ENCODE data around the gene NPTXR.

NPTXR gene

GRCh38 chr22:38850941-38851849 is 7.4 kb upstream of the NPTXR start:
- no peak for DNase-seq

DNA sequence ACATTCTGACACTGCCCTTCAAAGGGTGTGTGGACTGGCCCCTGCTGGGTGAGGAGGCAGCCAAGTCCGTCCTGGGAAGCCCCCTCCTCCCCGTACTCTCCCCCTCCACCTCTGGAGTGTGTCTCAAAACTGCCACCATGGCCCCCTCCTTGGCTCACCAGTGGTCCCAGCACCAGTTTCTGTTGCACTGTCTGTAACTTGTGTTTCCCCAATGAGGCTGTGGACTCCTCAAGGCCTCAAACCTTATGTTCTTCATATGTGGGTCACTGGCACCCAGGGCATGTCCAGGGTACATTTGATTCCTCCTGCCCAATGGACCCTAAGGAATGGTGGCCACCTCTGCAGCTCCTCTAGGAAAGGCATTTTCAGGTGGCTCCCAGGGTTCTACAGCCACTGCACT is 6.6 kb upstream of the NPTXR start:
- DNase-seq = no peak

DNA sequence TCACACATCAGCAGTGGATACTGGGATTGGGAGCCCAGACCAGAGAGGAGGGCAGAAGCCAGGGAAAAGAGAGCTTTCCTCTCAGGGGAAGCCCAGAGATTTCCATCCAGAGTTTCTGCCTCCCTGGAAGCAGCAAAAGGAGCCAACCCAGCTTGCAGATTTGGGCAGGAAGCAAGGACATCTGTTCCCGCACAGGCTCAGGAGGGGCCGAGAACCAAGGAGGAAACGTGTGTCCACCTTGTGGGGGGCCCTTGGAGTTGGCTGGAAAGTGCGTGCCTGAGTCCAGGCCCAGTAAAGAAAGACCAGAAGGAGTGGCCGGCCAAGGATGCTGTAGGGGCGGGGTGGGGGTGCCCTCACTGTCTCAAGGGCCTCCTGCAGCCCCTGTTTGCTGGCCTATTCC is 6.0 kb upstream of the NPTXR start:
- DNase-seq = no peak

GRCh38 chr22:38846412-38846811 is 2.6 kb upstream of the NPTXR start:
- DNase-seq = no peak

DNA sequence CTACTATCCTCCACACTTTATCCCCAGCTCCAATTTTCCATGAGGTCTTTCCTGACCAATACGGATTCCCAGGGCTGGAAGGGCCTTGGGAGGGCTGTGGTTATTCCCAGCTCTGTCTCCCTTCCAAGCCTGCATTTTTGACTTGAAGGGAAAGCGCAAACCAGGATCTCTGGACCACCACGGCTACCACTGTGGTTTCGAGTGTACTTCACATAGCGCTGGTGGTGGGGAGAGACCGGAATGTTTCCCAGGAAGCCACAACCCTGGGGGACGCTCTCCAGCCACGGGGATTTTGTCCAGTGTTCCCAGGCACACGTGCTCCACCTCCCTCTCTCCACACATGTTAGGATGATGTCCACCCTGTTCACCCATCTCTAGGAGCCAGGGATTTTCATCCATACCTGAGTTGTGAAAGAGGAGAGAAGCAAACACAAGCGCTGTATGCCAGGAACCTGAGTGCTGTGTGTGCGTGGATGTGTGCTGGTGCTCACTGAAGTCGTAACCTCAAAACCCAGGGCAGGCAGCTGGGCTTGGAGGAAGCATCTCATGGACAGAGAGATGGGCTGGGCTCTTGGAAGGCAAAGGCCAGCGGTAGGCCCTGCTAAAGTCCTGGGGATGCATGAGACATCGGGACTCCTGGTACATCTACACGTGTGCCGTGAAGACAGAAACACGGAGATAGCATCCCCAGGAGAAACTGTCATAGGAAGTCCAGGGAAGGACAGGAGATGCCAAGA is 1.3 kb upstream of the NPTXR start:
- no peak for DNase-seq

DNA sequence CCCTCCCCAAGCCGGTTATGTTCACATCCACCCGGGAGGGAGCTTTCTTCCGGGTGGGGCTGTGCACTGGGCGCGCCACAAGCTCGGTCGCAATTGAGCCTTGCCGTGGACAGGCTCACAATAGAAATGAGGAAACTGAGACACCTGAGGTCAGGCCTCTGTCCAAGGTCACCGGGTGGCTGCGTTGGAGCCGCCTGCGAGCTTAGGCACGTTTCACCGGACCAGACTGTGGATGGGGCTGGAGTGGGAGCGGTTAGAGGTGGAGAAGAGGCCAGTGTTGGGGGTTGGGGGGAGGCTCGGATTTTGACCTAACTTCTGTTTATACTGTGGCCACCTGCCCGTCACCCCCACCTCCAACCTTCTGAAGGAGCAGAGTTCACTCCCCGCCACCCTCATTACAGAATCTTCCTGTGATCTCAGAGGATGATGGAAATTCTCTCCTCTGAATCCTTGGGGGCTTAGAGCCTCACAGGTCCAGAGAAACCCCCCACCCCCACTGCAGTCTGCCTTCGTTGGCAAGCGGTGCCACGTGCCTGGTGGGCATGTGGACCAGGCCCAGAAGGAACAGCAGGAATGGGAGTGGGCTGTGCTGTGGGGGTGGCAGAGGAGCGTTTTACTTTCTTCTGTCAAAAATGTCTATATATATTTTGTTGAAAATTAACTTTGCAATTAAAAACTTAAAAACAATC is 631 bp upstream of the NPTXR start:
- no peak for DNase-seq

DNA sequence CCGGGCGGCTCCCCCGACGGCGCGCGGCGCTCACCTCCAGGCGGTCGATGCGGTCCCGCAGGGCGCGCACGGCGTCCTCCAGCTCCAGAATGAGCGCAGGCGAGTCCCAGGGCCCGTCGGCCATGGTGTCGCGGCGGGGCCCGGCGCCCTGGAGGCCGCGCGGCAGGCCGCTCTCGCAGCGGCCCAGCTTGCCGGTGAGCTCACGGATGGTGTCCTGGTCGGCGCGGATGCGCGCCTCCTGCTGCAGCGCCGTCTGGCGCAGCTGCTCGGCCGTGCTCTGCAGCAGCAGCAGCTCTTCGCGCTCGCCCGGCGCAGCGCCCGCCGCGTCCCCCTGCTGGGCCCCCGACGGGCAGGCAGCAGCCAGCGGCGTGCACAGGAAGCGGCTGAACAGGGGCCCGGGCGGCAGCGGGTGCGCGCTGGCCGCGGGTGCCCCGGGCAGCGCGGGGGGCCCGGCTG is 599 bp downstream of the NPTXR start:
- peak; percentile 43 for DNase-seq

- DNase-seq = no peak
Observed at GRCh38 chr22:38842512-38843200, 1.2 kb downstream of the NPTXR start.

DNA sequence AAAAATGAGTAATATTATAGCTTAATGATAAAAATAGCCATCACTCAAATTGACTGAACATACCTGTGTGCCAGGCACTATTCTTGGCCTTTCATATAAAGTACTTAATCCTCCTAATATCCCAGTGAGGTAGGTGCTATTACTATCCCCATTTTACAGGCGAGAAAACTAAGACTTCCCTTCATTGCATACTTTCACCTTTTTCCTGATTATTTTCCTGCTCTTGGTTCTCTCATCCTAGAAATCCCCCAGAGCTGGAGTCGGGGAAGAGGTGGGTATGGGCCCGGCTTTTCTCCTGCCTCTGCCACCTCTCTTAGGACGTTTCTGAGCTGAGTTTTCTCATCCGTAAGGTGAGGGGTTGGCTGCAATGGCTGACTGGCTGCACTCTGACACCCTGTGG is 2.2 kb downstream of the NPTXR start:
- DNase-seq = no peak

DNA sequence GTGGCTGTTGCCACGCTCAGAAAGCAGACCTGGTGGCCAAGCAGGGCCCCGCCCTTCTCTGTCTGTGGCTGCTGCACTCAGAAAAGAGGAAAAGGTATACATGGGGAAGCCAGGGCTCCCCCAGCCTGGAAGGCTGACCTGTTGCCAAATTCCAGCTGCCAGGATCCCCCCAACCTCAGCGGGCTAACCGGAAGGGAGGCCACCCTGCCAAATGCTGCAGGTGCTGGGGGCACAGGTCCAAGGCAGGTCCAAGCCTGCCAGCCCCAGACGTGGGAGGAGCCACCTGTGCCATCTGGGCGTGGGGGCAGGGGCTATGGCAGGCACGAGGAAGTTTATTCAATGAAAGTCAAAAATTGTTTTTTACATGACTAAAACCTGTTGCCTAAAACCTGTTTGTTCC is 2.6 kb downstream of the NPTXR start:
- no peak for DNase-seq

- no peak for DNase-seq
Observed at GRCh38 chr22:38840129-38840528, 3.7 kb downstream of the NPTXR start.

DNA sequence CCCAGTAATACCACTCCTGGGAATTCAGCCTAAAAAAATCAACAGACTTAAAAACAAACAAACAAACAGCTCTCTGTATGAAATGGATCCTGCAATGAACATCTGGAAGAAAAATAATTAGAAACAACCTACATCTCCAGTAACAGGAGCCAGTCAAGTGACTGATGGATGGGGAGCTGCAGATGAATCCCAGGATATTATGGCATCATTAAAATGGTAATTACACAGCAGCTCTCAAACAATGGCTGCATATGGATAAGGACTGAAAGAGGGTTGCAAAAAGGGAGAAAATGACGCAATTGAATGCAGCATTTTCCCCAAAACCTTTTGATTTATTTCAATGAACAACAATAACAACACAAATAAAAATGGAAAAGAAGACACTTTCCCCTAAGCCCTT is 4.1 kb downstream of the NPTXR start:
- no peak for DNase-seq

DNA sequence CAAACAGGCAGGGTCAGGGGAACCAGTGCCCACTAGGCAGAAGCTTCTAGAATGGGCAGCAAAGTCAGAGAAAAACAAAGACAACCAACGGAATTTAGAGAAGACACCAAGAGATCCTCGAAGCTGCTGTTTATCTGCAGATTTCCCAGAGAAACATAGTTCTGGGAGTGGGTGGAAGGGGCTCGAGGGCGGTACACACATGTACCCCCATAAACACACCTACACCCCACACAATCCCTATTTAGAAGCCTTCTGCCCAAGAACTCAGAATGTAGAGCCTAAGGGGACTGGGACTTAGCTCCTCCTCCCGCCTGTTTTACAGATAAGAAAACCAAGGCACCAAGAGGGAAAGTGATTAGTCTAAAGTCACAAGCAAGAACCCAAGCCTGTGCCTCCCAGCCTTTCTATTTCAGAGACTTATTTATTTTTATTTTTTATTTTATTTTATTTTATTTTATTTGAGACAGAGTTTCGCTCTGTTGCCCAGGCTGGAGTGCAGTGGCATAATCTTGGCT is 6.4 kb downstream of the NPTXR start:
- DNase-seq = no peak

DNA sequence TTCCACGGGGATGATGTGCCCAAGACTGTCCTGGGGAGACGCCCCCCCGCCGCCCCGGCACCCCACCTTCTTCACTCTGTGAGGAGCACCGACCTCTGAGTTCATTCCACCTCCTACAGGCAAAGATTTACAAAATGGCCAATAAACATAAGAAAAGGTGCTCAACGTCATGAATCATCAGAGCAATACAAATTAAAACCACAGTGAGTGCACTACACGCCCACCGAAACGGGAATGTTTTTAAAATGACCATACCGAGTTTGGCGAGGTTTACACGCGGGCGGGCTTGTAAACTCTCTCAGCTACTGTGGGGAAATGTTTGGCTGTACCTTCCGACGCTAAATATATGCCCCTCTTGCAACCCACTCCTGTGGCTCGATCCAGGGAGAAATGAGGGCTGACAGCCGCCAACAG is 7.9 kb downstream of the NPTXR start:
- no peak for DNase-seq

DNA sequence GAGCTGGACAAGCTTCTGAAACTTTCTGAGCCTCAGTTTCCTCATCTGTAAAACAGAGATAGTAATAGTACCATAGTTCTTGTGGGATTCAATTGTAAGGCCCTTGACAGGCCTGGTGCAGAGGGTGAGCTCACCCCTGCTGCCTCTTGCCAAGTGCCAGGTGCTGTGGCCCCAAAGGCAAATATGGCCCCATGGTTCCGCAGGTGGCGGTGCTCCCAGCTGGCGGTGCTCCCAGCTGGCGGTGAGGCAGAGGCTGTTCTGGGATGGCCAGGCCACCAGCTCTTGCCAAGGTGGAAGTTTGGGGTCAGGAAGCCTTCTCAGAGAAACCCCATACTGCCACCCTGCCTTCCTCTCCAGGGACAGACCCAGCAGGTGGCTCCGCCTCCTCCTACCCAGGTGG is 8.8 kb downstream of the NPTXR start:
- no peak for DNase-seq

- no peak for DNase-seq
Observed at GRCh38 chr22:38834215-38834953, 9.4 kb downstream of the NPTXR start.

DNA sequence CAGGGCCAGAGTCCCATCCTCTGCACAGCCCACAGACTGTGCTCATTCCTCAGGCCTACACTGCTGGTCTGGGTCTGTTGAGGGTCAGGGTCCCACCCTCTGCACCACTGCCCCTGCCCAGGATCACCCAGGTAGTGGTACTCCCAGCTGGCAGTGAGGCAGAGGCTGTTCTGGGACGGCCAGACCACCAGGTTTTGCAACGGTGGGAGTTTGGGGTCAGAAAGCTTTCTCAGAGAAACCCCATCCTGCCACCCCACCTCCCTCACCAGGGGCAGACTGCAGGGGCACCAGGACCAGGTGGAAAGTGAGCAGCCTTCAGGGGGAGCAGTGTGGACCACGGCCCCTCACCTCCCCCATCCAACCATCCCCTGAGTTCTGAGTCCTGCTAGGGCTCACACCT is 10.8 kb downstream of the NPTXR start:
- no peak for DNase-seq

DNA sequence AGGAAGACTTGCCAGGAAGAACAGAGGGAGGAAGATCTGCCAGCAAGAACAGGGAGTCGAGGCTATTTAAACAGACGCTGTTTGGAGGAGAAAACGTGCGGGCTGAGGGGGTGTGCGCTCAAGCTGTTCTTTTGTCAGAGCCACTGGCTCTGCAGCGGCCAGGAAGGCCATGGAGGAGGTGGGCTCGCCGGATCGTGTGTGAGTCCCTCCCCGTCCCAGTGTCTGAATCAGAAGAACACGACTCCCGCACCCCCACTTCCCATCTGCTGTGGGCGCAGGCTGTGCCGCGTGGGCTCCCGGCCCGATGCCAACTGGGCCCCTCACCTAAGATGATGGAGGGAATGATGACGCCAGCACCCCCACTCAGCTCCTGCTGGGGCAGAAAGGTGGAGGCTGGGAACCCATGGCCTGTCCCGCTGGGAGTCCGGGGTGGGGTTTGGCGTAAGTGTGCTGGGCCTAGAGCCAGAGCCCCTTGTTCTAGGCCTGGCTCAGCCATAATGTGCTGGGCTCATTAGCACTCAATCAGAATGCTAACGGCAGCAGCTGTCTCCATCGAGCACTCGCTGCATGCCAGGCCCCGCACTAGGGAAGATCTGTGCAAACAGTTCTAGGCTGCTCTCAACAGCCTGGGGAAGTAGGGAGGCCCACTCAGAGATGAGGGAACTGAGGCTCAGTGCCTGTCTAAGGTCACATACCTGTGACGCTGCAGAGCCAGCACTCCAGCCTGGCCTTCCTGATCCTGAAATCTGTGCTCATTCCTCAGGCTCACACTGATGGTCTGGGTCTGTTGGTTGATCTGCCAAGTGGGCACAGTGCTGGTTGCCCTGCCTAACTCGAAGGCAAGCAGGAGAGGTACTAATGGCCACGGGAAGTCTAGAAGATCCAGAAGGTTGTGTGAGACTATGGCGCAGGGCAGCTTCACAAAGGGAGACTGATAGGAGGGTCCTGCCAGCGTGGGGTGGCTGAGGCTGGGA is 11.5 kb downstream of the NPTXR start:
- no peak for DNase-seq

DNA sequence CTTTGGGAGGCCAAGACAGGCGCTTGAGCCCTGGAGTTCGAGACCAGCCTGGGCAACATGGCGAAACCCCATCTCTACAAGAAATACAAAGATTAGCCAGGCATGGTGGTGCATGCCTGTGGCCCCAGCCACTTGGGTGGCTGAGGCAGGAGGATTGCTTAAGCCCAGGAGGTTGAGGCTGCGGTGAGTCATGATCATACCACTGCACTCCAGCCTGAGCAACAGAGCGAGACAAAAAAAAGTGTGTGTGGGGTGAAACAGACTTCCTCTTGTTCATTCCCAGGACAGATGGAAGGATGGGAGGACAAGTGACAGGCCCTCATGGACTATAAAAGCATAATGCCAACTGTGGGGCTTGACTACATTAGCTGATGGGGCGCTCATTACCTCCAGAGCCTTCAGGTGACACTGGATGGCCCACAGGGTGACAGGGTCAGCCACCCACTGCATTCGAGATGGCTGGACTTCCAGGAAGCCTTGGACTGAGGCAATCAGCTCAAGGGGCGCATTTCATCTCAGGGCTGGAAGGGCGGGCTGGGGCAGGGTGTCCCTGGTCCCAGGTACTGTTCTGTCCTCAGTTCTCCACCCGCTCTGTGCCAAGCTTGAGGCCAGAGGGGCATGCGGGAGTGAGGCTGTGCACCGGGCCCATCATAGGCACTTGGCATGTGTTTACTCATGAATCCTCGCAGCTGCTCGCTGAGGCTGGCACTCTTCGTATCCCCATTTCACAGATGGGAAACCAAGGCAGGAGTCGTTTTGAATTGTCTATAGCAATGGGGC is 12.5 kb downstream of the NPTXR start:
- no peak for DNase-seq

- DNase-seq = no peak
Observed at GRCh38 chr22:38830845-38831108, 13.1 kb downstream of the NPTXR start.
